Measurements from ENCODE around the gene RUNX3. TPM values are rescaled to one million over a fixed set of nuclear protein-coding genes. Genes with fewer than 3 reads are reported as not detected.

Gene RUNX3
- polyA plus RNA-seq, 3 donors = 0.26 to 0.55 (median 0.38) TPM

DNA sequence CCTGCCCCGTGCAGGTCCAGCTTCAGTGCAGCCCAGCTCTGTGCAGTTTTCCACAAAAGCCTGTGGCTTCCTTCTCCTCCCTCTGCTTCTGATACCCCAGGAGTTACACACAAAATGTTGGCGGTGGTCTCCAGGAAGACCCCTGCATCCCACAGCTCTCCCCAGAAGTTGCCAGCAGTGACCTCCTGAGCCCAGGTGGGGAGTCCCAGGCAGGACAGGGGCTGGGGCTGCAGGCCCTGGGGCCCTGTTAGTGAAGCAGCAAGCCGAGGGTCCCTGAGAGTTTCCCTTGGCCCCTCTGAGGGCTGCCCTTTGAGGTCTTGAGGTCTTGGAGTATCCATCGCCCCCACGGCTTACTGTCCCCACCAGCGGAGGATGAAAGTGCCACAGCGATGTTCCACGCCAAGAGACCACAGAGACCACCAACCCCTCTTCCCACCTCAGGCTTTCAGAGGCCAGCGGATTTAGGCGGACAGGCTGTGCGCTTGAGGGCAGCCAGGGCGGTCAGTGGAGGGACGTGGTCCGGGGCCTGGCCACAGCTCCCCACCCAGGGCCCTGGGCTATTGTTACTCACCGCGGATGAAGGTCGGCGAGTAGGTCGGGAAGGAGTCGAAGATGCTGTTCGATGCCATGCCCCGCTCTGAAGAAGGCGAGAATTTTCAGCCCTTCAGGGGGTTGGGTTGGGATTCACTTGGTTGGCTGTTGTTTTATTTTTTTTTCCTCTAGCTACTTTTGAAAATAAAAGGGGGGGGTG lies 34.0 kb upstream of the RUNX3 start:
- no peak for DNase-seq

DNA sequence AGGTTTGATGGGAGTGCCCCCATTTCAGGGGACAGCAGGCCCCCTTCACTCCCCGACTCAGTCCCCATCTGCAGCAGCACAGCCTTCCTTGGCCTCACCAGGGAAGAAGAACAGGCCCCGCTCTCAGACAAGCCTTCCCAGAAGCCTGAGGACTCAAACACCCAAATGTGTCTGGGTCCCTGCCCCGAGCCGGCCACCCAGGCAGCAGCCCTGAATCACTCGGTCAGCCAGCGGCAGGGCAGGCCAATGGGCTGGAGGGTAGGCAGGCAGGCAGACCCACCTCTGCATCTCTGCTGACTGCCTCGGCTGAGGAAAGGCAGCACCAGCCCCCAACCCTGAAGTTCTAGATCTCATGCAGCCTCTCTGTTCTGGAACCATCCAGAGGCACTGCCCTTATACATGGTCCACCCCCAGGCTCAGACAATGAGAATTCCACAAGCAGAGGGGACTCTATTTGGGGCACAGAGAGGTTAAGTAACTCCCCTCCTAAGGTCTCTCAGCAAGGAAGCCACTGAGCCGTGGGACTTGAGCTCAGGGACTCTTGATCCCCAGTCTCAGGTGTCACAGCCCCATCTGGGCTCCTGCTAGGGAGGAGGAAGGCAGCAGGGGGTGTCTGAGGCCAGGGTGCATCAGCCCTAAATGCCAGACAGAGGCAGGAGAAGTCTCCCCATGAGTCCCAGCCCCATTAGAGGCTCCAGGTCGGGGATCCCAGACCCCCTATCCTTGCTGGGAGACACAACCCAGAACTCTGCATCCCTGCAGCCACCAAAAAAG lies 33.2 kb upstream of the RUNX3 start:
- DNase-seq = no peak

- no peak for DNase-seq
Observed at GRCh38 chr1:24961961-24962861, 32.1 kb upstream of the RUNX3 start.

DNA sequence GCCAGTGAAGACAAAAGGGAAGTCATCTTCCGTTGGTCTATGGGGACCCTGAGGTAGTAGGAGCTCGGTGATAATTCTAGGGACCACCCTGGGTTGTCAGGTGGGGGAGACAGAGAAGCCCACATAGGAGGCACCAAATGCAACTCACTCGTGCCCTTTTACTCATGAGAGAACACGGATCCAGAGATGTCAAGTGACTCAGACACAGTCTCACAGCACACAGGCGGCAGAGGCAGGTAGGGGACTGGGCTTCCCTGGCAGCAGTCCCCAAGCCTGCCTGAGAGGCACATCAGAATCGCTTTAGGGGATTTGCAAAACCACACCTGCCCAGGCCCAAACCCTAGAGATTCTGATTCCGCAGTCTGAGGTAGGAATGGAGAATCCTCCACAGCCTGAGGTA lies 31.3 kb upstream of the RUNX3 start:
- DNase-seq = no peak

DNA sequence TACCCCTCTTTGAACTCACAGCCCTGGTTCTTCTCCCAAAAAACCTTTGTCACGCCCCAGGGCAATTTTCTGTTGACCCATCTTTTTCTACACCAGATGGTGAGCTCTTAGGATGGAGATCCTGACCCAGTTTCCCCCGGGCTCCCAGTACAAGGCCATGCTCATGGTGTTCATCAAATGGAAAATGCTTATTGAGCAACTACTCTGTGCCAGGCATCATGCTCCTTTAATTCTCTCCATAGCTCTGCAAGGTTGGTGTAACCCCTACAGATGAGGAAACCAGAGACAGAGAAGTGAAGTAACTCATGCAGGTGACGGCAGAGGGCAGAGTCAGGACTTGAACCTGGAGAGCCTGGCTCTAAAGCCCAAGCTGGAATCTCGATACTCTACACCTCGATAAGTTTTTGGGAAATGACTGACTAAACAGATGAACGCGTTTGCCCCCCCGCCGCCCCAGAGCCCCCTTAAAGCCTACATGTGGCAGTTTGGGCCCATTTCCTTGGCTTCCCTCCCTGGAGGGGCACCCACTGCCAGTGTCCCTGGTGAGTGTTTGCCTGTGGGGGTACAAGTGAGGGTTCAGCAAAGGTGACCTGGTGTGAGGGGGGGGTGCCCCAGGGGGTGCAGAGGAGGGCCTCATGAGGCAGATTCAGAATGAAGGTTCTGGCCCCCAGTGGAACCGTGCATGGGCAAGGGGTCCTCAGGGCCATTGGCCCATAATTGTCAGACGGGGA lies 30.2 kb upstream of the RUNX3 start:
- DNase-seq = no peak

- no peak for DNase-seq
Observed at GRCh38 chr1:24959623-24959975, 29.5 kb upstream of the RUNX3 start.

DNA sequence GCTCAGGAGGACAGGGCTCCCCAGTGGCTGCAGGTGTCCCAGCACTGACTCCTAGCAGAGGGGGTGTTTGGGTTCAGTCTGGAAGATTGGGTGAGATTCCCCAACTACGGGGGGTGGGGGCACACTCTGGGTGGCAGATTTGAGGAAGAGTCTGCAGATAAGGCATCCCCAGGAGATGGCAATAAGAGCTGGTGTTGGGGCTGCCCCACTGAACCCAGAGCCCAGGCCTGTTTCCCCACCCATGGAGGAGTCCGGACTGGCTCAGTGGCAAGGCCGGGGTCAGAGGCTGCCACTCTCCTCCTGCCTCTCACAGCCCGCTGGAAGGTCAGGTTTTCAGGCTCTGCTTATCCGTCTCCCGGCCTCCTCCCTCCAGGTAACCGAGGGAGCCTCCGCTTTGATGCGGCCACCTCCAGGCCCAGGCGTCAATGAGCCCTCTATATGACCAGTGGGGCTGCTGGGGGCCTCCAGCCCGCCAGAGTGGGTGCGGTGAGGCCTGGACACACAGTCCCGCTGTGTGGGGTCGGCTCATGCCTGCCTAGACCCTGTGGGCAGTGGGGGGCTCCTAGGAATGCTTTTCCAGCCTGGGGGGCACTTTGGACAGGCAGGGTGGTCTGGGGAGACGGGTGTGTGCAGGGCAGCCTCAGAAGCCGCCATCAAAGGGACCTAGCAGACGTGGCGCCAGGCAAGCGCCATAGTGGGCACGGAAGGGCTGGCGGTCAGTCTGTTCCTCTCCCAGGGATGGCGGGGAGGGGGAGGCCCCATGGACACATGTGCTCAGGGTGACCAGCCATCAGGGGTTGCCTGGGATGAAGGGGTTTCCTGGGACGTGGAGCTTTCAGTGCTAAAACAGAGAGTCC lies 28.9 kb upstream of the RUNX3 start:
- no peak for DNase-seq

- DNase-seq = no peak
Observed at GRCh38 chr1:24957808-24958752, 28.0 kb upstream of the RUNX3 start.

- no peak for DNase-seq
Observed at GRCh38 chr1:24957016-24957807, 27.1 kb upstream of the RUNX3 start.

DNA sequence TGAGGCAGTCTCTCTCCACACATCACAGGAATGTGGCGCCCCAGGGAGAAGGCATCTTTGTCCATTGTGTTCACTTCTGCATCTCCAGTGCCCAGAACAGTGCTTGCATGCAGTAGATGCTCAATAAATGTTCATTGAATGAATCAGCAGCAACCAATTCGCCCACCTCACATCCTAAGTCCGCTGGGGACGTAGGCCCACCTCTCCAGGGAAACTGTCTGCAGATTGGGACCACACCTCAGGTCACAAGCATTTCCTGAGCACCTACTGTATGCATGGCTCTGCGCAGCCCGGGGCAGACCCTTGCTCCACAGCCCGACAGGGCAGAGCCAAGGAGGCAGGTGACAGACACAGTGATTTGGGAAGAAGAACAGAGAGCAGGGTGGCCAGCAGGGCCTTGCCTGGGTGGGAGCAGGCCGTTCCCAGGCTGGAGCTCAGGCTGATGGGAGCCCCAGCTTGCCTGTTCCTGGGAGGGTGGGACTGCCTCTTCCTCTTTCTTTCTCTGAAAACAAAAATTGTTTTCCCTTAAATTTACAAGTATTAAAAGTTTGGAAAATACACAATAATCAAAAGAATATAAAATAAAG lies 25.8 kb upstream of the RUNX3 start:
- no peak for DNase-seq

DNA sequence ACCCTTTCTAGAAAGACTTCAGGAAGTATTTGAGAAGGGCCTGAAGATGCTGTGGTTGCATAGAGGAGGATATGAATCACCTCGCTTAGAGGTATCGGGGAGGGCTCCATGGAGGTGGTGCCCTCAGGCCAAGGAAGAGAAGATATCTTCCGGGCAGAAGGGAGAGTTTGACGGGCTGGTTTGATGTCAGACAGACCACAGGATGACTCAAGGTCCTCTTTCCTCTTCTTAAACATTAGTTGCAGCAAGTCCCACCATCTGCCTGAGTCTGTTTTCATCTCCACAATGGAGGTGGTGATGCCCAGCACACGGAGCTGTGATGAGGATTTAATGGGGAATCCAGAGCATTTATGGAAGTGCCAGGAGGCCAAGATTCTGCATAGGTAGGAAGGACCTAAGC lies 25.1 kb upstream of the RUNX3 start:
- DNase-seq = no peak

DNA sequence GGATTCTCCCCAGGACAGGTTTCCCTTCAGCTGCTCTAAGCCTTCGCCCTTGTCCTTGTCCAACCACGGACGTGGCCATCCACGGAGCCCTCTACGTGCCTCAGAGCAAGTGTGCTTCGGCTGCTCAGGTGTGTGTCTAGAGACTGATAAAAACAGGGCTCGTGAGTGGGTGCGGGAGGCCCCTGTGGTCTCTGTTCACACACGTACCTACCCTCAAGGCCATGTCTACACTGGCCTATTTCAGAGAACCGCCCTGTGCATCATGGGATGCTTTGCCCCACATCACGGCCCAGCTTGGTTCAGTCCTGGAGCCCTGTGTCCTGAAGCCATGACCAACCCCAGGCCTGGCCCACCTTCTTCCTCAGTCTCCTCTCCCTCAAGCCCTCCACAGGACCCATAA lies 24.6 kb upstream of the RUNX3 start:
- DNase-seq = no peak

DNA sequence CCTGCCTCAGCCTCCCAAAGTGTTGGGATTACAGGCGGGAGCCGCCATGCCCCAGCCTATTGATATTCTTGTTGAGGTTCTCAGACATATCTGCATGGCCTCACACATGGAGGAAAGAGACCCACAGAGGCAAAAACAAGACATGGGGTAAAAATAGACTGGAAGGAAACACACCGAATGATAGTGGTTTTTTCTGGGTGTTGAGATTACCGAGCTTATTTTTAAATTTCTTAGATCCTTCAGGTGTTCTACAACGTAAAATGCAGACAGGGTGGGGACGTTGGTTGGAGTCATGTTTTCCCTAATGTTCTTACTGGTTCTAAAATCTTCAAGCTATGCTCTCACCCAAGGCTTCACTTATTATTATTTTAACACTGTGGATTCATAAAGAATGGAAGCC lies 23.9 kb upstream of the RUNX3 start:
- no peak for DNase-seq

GRCh38 chr1:24952413-24952841 lies 22.4 kb upstream of the RUNX3 start:
- DNase-seq = no peak

DNA sequence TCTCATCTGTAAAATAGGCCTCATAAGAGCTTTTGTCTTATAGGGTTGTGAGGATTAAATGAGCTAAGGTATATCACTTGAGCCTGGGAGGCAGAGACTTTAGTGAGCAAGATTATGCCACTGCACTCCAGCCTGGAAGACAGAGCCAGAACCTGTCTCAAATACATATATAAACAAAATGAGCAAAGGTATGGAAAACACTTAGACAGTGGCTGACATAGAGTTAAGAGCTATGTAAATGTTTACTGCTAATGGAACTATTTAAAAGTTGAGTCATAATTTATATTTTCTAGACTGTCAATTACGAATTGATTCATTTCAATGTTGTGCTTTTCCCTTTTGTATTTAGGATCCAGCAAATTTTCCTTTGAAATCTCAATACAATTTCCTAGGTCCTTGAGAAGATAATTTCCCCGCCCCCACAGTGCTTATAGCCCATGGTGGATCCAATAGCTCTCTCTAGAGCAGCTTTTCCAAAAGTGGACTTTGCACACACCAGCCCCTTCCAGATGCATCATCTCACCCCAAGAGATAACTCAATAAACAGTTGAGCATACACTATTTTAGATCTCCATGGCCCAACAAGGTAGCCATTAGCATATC lies 21.8 kb upstream of the RUNX3 start:
- no peak for DNase-seq

- no peak for DNase-seq
Observed at GRCh38 chr1:24951337-24951736, 21.3 kb upstream of the RUNX3 start.

DNA sequence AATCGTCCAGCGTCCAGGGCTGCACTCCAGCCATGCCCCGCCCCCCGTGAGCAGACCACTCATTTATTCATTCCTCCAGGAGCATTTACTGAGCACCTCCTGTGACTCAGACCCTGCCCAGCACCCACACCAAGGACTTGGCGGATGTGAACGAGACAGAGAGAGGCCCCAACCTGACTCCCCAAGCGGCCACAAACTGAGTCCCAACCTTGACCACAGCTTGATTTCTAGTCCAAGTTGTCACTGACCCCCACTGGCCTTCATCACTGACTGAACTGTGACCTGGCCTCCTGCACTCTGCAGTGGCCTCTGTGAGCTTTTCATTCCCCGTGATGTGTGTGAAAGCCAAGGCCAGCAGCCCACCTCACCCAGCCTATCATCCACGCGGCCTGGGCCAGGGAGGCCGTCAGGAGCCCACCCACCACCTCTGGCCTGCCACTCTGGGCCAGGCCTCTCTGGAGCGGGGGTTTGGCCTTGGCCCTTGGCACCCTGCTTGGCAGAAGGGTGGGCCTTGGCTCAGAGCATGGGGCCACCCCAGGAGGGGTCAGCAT lies 19.3 kb upstream of the RUNX3 start:
- no peak for DNase-seq

All from renal pelvis (tissue), 4 donors.